Cerebellar cortex (tissue), 1 donor: ENCODE results near the gene ZNF672.
"Not testable (repeated sequence)": the region's sequence is repeated elsewhere in the genome, so short reads cannot be mapped to it uniquely, and the experiment has no call there.

Experiments used
- DNase-seq: peaks from one replicate; pipeline ENCODE4 v3.0.0-alpha.2; 2015; ENCODE audit warnings: low spot score

Gene ZNF672

GRCh38 chr1:248855580-248855979 is 17.6 kb downstream of the ZNF672 start:
- no peak for DNase-seq

GRCh38 chr1:248856176-248856575 is 18.2 kb downstream of the ZNF672 start:
- DNase-seq: no peak

GRCh38 chr1:248857201-248857600 is 19.2 kb downstream of the ZNF672 start:
- DNase-seq: no peak

- DNase-seq: no peak
Observed at GRCh38 chr1:248857749-248858095, 19.7 kb downstream of the ZNF672 start.

GRCh38 chr1:248858096-248858890 is 20.3 kb downstream of the ZNF672 start:
- DNase-seq: no peak

- DNase-seq: peak; percentile 98
Observed at GRCh38 chr1:248858891-248859889, 21.2 kb downstream of the ZNF672 start, which contains the start of gene ZNF692. Gene ZNF692 (minus strand): TSS chr1:248859085. CDS start chr1:248858309, 776 bp downstream.

DNA sequence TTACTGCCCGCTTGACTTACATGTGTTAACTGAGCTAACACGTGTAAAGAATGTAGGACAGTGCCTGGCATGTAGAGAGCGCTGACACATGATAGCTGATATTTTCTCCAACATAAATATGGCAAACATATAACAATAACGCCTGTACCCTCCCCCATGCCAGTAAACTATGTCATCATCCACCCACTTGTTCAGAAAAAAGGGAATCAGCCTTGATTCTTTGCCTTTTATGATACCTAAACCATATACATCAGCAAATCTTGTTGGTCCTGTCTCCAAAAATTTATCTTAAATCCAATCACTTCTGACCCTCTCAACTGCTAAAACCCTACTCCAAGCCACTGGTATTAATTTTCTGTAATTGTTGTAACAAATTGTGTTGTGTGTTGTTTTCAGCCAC is 22.0 kb downstream of the ZNF672 start:
- DNase-seq: no peak

- no peak for DNase-seq
Observed at GRCh38 chr1:248861616-248862015, 23.6 kb downstream of the ZNF672 start.

DNA sequence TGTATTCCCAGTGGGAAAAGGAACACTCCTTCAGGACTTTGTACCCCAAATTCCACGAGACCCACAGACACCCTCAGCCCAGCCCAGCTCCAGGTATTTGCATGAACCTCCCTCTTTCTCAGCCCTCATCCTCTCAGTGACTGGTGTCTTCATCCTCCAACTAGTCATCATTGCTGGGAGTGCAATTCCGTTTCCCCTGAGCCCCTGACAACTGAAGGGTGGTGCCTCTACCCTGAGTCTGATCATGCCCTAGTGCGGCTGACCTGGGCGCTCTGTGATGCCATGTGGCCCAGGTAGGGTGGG is 24.6 kb downstream of the ZNF672 start:
- DNase-seq: no peak

GRCh38 chr1:248862998-248863881 is 25.2 kb downstream of the ZNF672 start:
- peak; percentile 93 for DNase-seq

- no peak for DNase-seq
Observed at GRCh38 chr1:248871837-248872401, 33.9 kb downstream of the ZNF672 start.

- peak; percentile 83 for DNase-seq
Observed at GRCh38 chr1:248872752-248873408, 34.9 kb downstream of the ZNF672 start.

DNA sequence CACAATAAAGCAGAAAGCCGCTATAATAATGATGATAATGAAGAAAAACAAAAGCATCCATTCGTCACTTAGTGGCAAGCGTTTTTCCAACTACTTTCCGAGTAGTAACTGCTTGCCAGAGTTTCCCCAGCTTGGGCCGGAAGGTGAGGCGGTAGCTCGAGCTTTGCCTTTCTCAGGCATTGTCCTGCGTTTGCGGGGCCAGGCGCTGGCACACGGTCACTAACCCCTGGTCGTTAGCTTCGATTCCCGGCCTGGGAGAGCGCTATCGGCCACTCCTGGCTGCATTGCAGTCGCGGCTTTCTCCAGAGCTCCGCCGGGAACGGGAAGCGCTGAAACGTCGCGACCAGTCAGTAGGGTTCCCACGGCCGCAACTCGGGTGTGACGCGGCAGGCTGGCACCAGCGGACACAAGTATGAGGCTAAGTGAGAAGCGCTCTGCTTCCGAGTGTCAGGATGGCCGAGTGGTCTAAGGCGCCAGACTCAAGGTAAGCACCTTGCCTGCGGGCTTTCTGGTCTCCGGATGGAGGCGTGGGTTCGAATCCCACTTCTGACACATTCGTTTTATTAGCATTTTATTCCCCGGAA is 35.5 kb downstream of the ZNF672 start:
- peak; percentile 98 for DNase-seq

- peak; percentile 94 for DNase-seq
Observed at GRCh38 chr1:248873993-248874533, 36.0 kb downstream of the ZNF672 start.

DNA sequence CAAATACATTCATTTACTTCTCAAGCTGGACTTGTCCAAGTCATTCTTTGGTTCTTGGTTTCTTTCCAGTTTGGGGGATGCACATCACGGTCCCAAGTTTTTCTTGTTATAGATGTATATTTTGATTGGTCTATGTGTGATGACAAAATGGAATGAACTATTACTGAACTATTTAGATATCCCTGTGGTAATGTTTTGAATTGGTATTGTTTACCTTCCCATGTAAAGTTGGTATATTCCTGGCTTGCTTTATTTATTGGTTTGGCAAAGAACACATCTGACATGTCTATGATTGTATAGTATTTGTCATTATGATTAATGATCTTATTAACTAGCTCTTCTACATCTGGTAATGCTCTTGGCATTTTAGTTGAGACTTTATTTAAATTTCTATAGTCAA is 43.2 kb downstream of the ZNF672 start:
- DNase-seq: no peak

DNA sequence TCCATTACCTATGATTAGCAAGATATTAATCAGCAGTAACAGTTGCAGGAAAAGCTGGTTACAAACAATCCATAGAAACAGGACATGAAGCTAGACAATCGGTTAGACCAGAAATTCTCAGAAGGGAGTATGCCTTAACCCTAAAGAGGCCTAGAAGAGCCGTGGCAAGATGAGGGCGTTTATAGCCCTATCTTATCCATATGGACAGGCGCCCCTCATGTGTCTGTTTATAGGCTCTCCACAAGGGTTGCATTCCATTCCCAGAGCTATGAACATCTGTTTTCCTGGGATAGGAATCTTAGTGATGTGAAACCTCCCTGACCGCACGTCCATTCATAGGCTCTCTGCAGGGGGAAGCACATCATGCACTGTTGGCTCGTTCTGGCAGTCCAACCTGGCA is 44.4 kb downstream of the ZNF672 start:
- DNase-seq: not testable (repeated sequence)

DNA sequence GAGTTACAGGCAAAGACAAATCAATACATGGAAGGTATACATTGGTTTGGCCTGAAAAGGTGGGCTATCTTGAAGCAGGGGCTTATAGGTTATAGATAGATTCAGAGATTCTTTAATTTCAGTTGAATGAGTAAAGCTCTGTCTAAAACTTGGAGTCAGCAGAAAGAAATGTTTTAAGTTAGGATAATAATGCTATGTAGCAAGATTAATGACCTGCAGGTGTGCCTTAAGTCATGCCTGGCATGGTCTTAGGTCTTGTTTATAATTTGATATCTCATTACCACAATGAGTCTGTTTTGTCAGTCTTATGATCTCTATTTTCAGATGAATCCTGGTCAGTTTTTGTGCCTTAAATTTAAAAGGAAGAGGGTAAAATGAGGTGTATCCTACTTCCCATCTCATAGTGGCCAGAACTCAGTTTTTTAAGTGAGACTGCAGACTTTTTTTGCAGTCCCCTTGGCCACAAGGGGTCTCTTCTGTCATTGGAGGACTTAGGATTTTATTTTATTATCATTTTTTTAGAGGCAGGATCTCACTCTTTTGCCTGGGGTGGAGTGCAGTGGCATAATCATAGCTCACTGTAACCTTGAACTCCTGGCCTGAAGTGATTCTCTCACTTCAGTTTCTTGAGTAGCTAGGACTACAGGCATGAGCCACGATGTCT is 46.7 kb downstream of the ZNF672 start:
- DNase-seq: no peak

DNA sequence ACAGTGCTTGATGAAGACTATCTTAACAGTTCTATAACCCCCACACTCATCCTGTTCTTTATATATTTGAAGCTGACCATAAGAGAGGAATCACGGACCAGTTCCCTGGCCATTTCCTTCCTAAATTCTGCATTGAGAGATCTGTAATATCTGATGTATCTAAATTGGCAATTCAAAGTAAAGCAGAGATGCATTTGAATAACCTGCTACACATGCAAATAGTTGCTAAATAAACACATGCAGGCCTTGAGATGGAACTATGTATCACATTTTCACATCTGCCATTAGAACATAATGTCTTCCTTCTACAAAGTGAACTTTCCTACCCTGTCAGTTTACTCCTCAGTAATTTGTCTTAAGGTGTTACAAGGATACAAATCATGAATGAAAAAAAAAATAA is 47.6 kb downstream of the ZNF672 start:
- no peak for DNase-seq

GRCh38 chr1:248886237-248886895 is 48.3 kb downstream of the ZNF672 start:
- DNase-seq: no peak

- not testable (repeated sequence) for DNase-seq
Observed at GRCh38 chr1:248889914-248890243, 51.9 kb downstream of the ZNF672 start.
